Suprapubic skin (tissue), 4 donors: ENCODE measurements around the gene C2CD3. TPM values are rescaled to one million over a fixed set of nuclear protein-coding genes. Genes with fewer than 3 reads are reported as not detected.

ENCODE experiments used
- DNase-seq, 2 donors: peaks; one replicate each; pipeline ENCODE4 v3.0.0-alpha.2; 2019; ENCODE audit warnings: low spot score in 2 of 2
- H3K27ac ChIP-seq: fragments of 200-600 bp; sonication (generic); one replicate; pipeline ENCODE4 v1.5.1; 2019
- H3K27me3 ChIP-seq: fragments of 200-600 bp; sonication (generic); one replicate; pipeline ENCODE4 v1.5.1; 2019
- H3K36me3 ChIP-seq: fragments of 200-600 bp; sonication (generic); one replicate; pipeline ENCODE4 v1.5.1; 2019
- H3K4me1 ChIP-seq: fragments of 200-600 bp; sonication (generic); one replicate; pipeline ENCODE4 v1.5.1; 2019
- H3K4me3 ChIP-seq: fragments of 200-600 bp; sonication (generic); one replicate; pipeline ENCODE4 v1.5.1; 2019; ENCODE audit warnings: mild to moderate bottlenecking
- H3K9me3 ChIP-seq: fragments of 200-600 bp; sonication (generic); one replicate; pipeline ENCODE4 v1.5.1; 2019
- CTCF ChIP-seq, 2 donors: fragments of 200-600 bp in 1 of 2; fragments of 450-650 bp in 1 of 2; sonication (generic) in 1 of 2; IDR thresholded peaks; one replicate each; pipeline ENCODE4 v1.5.1; 2016 to 2019; ENCODE audit warnings: antibody characterized with exemption in 2 of 2, mild to moderate bottlenecking in 1 of 2, moderate library complexity in 1 of 2
- EP300 ChIP-seq: sonication (generic); formaldehyde crosslinking; IDR thresholded peaks from one replicate; pipeline ENCODE4 v1.6.1; 2017; ENCODE audit warnings: antibody characterized with exemption
- POLR2A ChIP-seq, 2 donors: fragments of 450-650 bp; IDR thresholded peaks; one replicate each; pipeline ENCODE4 v1.6.1; 2017; ENCODE audit warnings: antibody characterized with exemption in 2 of 2, mild to moderate bottlenecking in 2 of 2, moderate library complexity in 2 of 2
- POLR2AphosphoS5 ChIP-seq, 3 donors: sonication (generic); formaldehyde crosslinking; IDR thresholded peaks; one replicate each; pipeline ENCODE4 v1.6.1; 2017; ENCODE audit warnings: antibody characterized with exemption in 3 of 3
- WGBS: methylation state at CpG from one replicate; pipeline ENCODE4 v1.1.5; 2018; 5-methylcytosine and 5-hydroxymethylcytosine counted together
- total RNA-seq, 4 donors: library from RNA; depleted of rRNA; stranded (reverse); fragments of >200 nt; gene quantifications; one replicate each; pipeline ENCODE4 v1.1.0, GENCODE V29; 2016

C2CD3 gene
- total RNA-seq, 4 donors from 2014 or later, result 16.9 to 41.3 (median 29.2) TPM

- Histone ChIP-seq H3K36me3 (peaks cover 59% of the 10 kb centered on the region), H3K27me3 (no peaks in the 10 kb centered on the region), H3K9me3 (no peaks in the 10 kb centered on the region), H3K27ac (no peak overlapping the region), H3K4me1 (no peaks in the 10 kb centered on the region), H3K4me3 (no peak overlapping the region)
- 95% methylated on average over 1 of the region's 1 CpG for WGBS
- no peak for DNase-seq
- no peak for TF ChIP-seq CTCF (IDR thresholded peaks at IDR 0.05)
- no peak for TF ChIP-seq POLR2A (IDR thresholded peaks at IDR 0.05)
- TF ChIP-seq POLR2AphosphoS5 (IDR thresholded peaks at IDR 0.05), result no peak
- TF ChIP-seq EP300, result no peak
These were observed 127.4 kb downstream of the C2CD3 start for GRCh38 chr11:74043450-74043849.

DNA sequence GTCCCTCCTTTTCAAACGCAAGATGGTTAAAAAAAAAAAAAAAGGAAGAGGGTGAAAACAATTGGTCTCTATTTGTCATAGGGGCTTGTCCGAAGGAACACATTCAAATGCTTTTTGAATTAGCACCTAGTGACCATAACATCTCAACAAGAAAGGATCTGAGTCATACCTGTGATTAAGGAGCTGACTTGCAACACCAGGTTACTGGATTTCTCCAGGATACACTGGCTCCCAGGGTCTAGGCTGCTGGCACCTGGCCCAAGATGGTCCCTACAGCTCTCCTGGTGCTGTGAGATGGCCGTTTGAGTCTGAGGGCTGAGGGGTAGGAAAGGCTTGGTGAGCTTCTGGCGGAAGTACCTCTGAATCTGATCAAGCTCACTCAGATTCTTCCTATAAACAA lies 133.5 kb downstream of the C2CD3 start:
- Histone ChIP-seq H3K4me1 (no peaks in the 10 kb centered on the region), H3K27ac (no peak overlapping the region), H3K9me3 (no peaks in the 10 kb centered on the region), H3K36me3 (peaks cover 90% of the 10 kb centered on the region), H3K27me3 (no peaks in the 10 kb centered on the region), H3K4me3 (no peak overlapping the region)
- no peak for TF ChIP-seq EP300
- no peak for TF ChIP-seq CTCF (IDR thresholded peaks at IDR 0.05)
- TF ChIP-seq POLR2AphosphoS5 (IDR thresholded peaks at IDR 0.05), result no peak
- no peak for TF ChIP-seq POLR2A (IDR thresholded peaks at IDR 0.05)
- WGBS, result 86% methylated on average over 4 of the region's 4 CpGs
- no peak for DNase-seq

GRCh38 chr11:74035264-74035663 lies 135.5 kb downstream of the C2CD3 start:
- WGBS, result 77% methylated on average over 1 of the region's 1 CpG
- Histone ChIP-seq H3K9me3 (no peaks in the 10 kb centered on the region), H3K36me3 (peaks cover 87% of the 10 kb centered on the region), H3K27ac (no peak overlapping the region), H3K27me3 (no peaks in the 10 kb centered on the region), H3K4me1 (no peaks in the 10 kb centered on the region), H3K4me3 (no peak overlapping the region)
- DNase-seq, result no peak
- TF ChIP-seq CTCF (IDR thresholded peaks at IDR 0.05) (no peak), POLR2A (IDR thresholded peaks at IDR 0.05) (no peak), POLR2AphosphoS5 (IDR thresholded peaks at IDR 0.05) (no peak), EP300 (no peak)

DNA sequence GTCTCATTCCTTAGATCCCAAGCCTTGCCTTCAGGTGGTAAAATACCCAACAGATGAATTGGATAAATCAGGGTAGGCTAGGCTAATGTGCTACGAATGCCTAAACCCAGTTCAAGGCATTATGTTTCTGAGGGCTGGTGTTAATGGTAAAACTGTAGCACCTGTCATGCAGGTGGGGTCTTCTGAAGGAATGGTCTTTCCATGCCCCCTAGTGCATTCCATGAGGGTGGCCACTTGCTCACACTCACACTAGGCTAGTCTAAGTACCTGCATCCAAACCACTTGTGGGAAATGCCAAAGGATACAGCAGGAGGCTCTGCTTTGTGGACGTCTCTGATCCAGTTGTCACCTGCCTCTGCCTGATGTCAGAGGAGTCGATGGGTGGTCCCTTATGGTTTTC lies 137.8 kb downstream of the C2CD3 start:
- WGBS, result 91% methylated on average over 3 of the region's 3 CpGs
- Histone ChIP-seq H3K36me3 (peaks cover 75% of the 10 kb centered on the region), H3K4me3 (no peak overlapping the region), H3K9me3 (no peaks in the 10 kb centered on the region), H3K27ac (no peak overlapping the region), H3K27me3 (no peaks in the 10 kb centered on the region), H3K4me1 (no peaks in the 10 kb centered on the region)
- TF ChIP-seq EP300 (no peak), POLR2A (IDR thresholded peaks at IDR 0.05) (no peak), CTCF (IDR thresholded peaks at IDR 0.05) (no peak), POLR2AphosphoS5 (IDR thresholded peaks at IDR 0.05) (no peak)
- no peak for DNase-seq

GRCh38 chr11:74030723-74031676 lies 139.8 kb downstream of the C2CD3 start:
- H3K4me1 ChIP-seq, result no peaks in the 10 kb centered on the region
- peaks cover 58% of the 10 kb centered on the region for H3K36me3 ChIP-seq
- H3K27ac ChIP-seq, result no peak overlapping the region
- no peak overlapping the region for H3K4me3 ChIP-seq
- 83% methylated on average over 9 of the region's 9 CpGs for WGBS
- TF ChIP-seq CTCF (IDR thresholded peaks at IDR 0.05) (no peak), POLR2A (IDR thresholded peaks at IDR 0.05) (no peak), EP300 (no peak), POLR2AphosphoS5 (IDR thresholded peaks at IDR 0.05) (no peak)
- DNase-seq, result no peak
- no peaks in the 10 kb centered on the region for H3K9me3 ChIP-seq
- no peaks in the 10 kb centered on the region for H3K27me3 ChIP-seq
